Measurements from ENCODE around the gene RNF149.

Gene RNF149

DNA sequence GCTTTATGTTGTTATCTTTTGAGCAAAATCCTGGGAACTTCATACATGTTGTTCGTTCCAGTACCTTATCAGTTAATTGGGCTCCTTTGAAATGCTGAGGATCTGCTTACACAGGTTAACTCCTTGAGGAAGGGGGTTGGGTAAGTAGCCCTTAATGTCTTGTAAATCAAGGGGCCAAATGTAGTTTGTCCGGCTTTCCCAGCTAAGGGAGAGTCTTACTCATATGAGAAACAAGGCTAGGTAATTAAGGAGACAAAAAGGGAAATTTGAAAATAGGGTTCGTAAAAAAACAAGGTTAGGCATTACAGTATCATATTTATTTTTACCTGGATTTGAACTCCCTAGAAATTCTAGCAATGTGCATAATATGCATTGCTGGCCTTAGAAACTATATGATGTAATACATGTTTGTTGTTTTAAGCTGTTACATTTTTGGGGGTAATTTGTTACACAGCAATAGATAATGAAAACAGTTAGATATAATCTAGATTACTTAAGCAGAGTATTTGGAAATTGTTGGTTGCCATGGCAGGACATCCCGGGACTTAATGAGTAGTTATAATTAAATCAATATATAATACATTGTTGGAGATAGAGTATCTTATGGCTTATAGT, 30.9 kb upstream of the RNF149 start:
- Histone ChIP-seq H3K4ac (ENCODE audit: low read depth, low read length) (no peak overlapping the region), H3K56ac (ENCODE audit: low read length) (no peak overlapping the region), H3K4me1 (ENCODE audit: control insufficient read depth, low read depth, low read length) (peaks cover 4% of the 10 kb centered on the region), H3K79me2 (ENCODE audit: control insufficient read depth, insufficient read depth, low read length) (no peaks in the 10 kb centered on the region), H3K36me3 (ENCODE audit: control insufficient read depth, insufficient read depth, low read length) (no peaks in the 10 kb centered on the region), H3K4me2 (ENCODE audit: low read length) (no peak overlapping the region), H2AK5ac (ENCODE audit: low read length) (no peak overlapping the region), H2BK120ac (ENCODE audit: low read depth, low read length) (no peak overlapping the region), H3K27ac (ENCODE audit: low read depth, low read length) (no peak overlapping the region), H2BK5ac (ENCODE audit: low read length) (no peak overlapping the region), H3K4me3 (ENCODE audit: low read length) (no peak overlapping the region), H3K18ac (ENCODE audit: low read length) (no peak overlapping the region), H3K9ac (ENCODE audit: low read length) (no peak overlapping the region), H4K8ac (ENCODE audit: low read depth, low read length) (no peak overlapping the region), H2BK15ac (replicated peaks; ENCODE audit: low read depth) (no peak overlapping the region), H3K23ac (ENCODE audit: low read length) (no peak overlapping the region), H3K79me1 (ENCODE audit: low read length) (no peaks in the 10 kb centered on the region), H3K27me3 (ENCODE audit: insufficient read depth, low read length, poor library complexity) (no peaks in the 10 kb centered on the region), H4K5ac (ENCODE audit: low read length) (no peak overlapping the region)
- no CpG with 5 or more reads among the region's 4 CpGs for WGBS (ENCODE audit: extremely low coverage, insufficient coverage, low lambda C conversion rate)
- peak; percentile 52 for DNase-seq

DNA sequence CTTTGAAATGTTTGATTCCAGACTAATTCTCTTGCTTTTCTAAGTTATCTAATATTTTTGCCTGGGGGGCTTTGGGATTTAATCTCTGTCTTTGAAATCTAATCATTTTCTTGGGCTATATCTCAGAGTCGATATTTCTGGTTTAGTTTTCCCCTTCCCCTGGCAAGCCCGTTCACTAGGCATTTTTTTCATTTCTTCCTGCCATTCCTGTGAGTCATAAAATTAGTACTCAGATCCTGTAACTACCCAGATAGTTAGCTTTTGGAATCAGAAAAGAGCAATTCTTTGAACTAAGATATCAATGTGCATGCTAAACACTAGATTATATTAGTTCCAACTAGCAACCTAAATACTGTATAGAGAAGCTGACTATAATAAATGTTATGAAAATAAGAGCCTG, 29.4 kb upstream of the RNF149 start:
- Histone ChIP-seq H3K79me1 (ENCODE audit: low read length) (no peaks in the 10 kb centered on the region), H2AK5ac (ENCODE audit: low read length) (no peak overlapping the region), H2BK120ac (ENCODE audit: low read depth, low read length) (no peak overlapping the region), H3K4ac (ENCODE audit: low read depth, low read length) (no peak overlapping the region), H4K8ac (ENCODE audit: low read depth, low read length) (no peak overlapping the region), H2BK5ac (ENCODE audit: low read length) (no peak overlapping the region), H3K9ac (ENCODE audit: low read length) (no peak overlapping the region), H3K36me3 (ENCODE audit: control insufficient read depth, insufficient read depth, low read length) (no peaks in the 10 kb centered on the region), H3K23ac (ENCODE audit: low read length) (no peak overlapping the region), H2BK15ac (replicated peaks; ENCODE audit: low read depth) (no peak overlapping the region), H3K4me2 (ENCODE audit: low read length) (no peak overlapping the region), H3K56ac (ENCODE audit: low read length) (no peak overlapping the region), H3K18ac (ENCODE audit: low read length) (no peak overlapping the region), H4K5ac (ENCODE audit: low read length) (no peak overlapping the region), H3K4me3 (ENCODE audit: low read length) (no peak overlapping the region), H3K27ac (ENCODE audit: low read depth, low read length) (no peak overlapping the region), H3K4me1 (ENCODE audit: control insufficient read depth, low read depth, low read length) (peaks cover 4% of the 10 kb centered on the region), H3K79me2 (ENCODE audit: control insufficient read depth, insufficient read depth, low read length) (no peaks in the 10 kb centered on the region), H3K27me3 (ENCODE audit: insufficient read depth, low read length, poor library complexity) (no peaks in the 10 kb centered on the region)
- DNase-seq = no peak
- WGBS (ENCODE audit: extremely low coverage, insufficient coverage, low lambda C conversion rate) = no CpG with 5 or more reads among the region's 2 CpGs

- Histone ChIP-seq H4K5ac (ENCODE audit: low read length) (no peak overlapping the region), H2BK15ac (replicated peaks; ENCODE audit: low read depth) (no peak overlapping the region), H3K56ac (ENCODE audit: low read length) (no peak overlapping the region), H3K9ac (ENCODE audit: low read length) (no peak overlapping the region), H3K79me1 (ENCODE audit: low read length) (no peaks in the 10 kb centered on the region), H3K23ac (ENCODE audit: low read length) (no peak overlapping the region), H3K4me2 (ENCODE audit: low read length) (no peak overlapping the region), H3K27me3 (ENCODE audit: insufficient read depth, low read length, poor library complexity) (no peaks in the 10 kb centered on the region), H3K18ac (ENCODE audit: low read length) (no peak overlapping the region), H3K4ac (ENCODE audit: low read depth, low read length) (no peak overlapping the region), H4K8ac (ENCODE audit: low read depth, low read length) (no peak overlapping the region), H3K79me2 (ENCODE audit: control insufficient read depth, insufficient read depth, low read length) (no peaks in the 10 kb centered on the region), H2BK5ac (ENCODE audit: low read length) (no peak overlapping the region), H2BK120ac (ENCODE audit: low read depth, low read length) (no peak overlapping the region), H2AK5ac (ENCODE audit: low read length) (no peak overlapping the region), H3K36me3 (ENCODE audit: control insufficient read depth, insufficient read depth, low read length) (no peaks in the 10 kb centered on the region), H3K4me1 (ENCODE audit: control insufficient read depth, low read depth, low read length) (peaks cover 12% of the 10 kb centered on the region), H3K27ac (ENCODE audit: low read depth, low read length) (no peak overlapping the region), H3K4me3 (ENCODE audit: low read length) (no peak overlapping the region)
- DNase-seq = no peak
- WGBS (ENCODE audit: extremely low coverage, insufficient coverage, low lambda C conversion rate) = no CpG with 5 or more reads among the region's 5 CpGs
Measured at GRCh38 chr2:101332885-101333766, 24.6 kb upstream of the RNF149 start.

DNA sequence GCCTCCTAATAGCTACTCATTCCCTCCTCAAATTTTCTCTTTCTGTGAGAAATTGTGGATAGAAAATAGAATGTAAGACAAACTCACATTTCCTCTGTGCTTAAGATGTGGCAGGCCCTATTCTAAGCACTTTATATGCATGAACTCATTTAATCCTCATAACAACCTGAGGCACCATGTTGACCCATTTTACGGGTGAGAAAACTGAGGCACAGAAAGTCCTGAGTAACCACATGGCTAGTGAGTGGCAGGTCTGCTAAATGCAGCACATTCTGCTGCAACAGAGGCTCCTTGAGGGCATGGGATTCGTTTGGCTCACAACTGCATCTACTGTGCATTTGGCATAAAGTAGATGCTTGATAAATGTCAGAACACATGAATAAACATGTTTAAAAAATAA, 22.7 kb upstream of the RNF149 start:
- Histone ChIP-seq H3K4ac (ENCODE audit: low read depth, low read length) (no peak overlapping the region), H3K27me3 (ENCODE audit: insufficient read depth, low read length, poor library complexity) (no peaks in the 10 kb centered on the region), H2BK15ac (replicated peaks; ENCODE audit: low read depth) (peak overlapping the region; percentile 62), H3K9ac (ENCODE audit: low read length) (no peak overlapping the region), H2BK120ac (ENCODE audit: low read depth, low read length) (peak overlapping the region; percentile 45), H3K4me2 (ENCODE audit: low read length) (no peak overlapping the region), H4K8ac (ENCODE audit: low read depth, low read length) (no peak overlapping the region), H3K18ac (ENCODE audit: low read length) (no peak overlapping the region), H2BK5ac (ENCODE audit: low read length) (no peak overlapping the region), H2AK5ac (ENCODE audit: low read length) (no peak overlapping the region), H3K79me2 (ENCODE audit: control insufficient read depth, insufficient read depth, low read length) (no peaks in the 10 kb centered on the region), H4K5ac (ENCODE audit: low read length) (no peak overlapping the region), H3K4me1 (ENCODE audit: control insufficient read depth, low read depth, low read length) (peaks cover 15% of the 10 kb centered on the region), H3K36me3 (ENCODE audit: control insufficient read depth, insufficient read depth, low read length) (no peaks in the 10 kb centered on the region), H3K56ac (ENCODE audit: low read length) (no peak overlapping the region), H3K79me1 (ENCODE audit: low read length) (no peaks in the 10 kb centered on the region), H3K4me3 (ENCODE audit: low read length) (no peak overlapping the region), H3K23ac (ENCODE audit: low read length) (no peak overlapping the region), H3K27ac (ENCODE audit: low read depth, low read length) (no peak overlapping the region)
- WGBS (ENCODE audit: extremely low coverage, insufficient coverage, low lambda C conversion rate) = no CpG with 5 or more reads among the region's 2 CpGs
- no peak for DNase-seq

DNA sequence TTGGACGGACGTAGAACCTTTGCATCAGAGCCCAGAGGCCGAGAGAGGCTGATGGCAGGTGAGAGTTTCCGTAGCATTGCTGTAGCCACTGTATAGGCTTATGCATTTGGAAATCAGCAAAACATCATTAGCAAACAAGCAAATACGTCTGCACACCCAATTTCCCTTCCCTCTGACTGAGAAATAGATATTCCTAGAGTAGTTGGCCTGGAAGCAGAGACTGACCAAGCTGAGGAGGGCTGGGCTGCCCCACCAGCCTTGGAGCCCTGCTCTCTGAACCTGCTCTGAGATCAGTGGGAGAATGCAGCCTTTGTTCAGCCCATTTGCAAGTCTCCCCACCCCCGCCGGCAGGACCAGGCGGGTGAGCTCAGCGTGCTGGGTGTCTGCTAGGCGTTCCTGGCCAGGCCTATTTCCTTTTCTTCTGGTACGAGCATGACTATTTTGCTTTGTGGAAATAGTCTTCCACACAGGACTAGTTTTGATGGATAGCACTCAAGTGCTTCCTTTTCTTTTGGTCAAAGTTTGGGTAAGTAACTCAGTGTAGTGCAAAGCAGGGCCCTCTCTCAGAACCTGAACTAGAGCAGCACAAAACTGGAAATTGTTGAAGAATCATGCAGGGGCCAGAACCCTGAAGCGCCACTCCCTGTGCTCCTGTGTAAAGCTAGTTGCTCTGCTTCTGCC, 21.9 kb upstream of the RNF149 start:
- no CpG with 5 or more reads among the region's 12 CpGs for WGBS (ENCODE audit: extremely low coverage, insufficient coverage, low lambda C conversion rate)
- Histone ChIP-seq H2BK15ac (replicated peaks; ENCODE audit: low read depth) (peak overlapping the region; percentile 62), H2BK120ac (ENCODE audit: low read depth, low read length) (peak overlapping the region; percentile 45), H3K4me2 (ENCODE audit: low read length) (no peak overlapping the region), H4K5ac (ENCODE audit: low read length) (no peak overlapping the region), H3K36me3 (ENCODE audit: control insufficient read depth, insufficient read depth, low read length) (no peaks in the 10 kb centered on the region), H3K27ac (ENCODE audit: low read depth, low read length) (no peak overlapping the region), H3K4me1 (ENCODE audit: control insufficient read depth, low read depth, low read length) (peaks cover 15% of the 10 kb centered on the region), H3K4ac (ENCODE audit: low read depth, low read length) (no peak overlapping the region), H3K18ac (ENCODE audit: low read length) (peak overlapping the region; percentile 63), H2BK5ac (ENCODE audit: low read length) (peak overlapping the region; percentile 12), H3K27me3 (ENCODE audit: insufficient read depth, low read length, poor library complexity) (no peaks in the 10 kb centered on the region), H3K56ac (ENCODE audit: low read length) (peak overlapping the region; percentile 72), H3K23ac (ENCODE audit: low read length) (no peak overlapping the region), H4K8ac (ENCODE audit: low read depth, low read length) (no peak overlapping the region), H3K79me2 (ENCODE audit: control insufficient read depth, insufficient read depth, low read length) (no peaks in the 10 kb centered on the region), H3K9ac (ENCODE audit: low read length) (peak overlapping the region; percentile 18), H3K79me1 (ENCODE audit: low read length) (no peaks in the 10 kb centered on the region), H2AK5ac (ENCODE audit: low read length) (no peak overlapping the region), H3K4me3 (ENCODE audit: low read length) (no peak overlapping the region)
- peak; percentile 84 for DNase-seq
